Vagina (tissue), 2 donors: ENCODE results near the gene DELE1.

Experiments
- CTCF ChIP-seq, 3 experiments: fragments of 450-650 bp in 2 of 3; fragments of 200-600 bp in 1 of 3; sonication (generic) in 1 of 3; IDR thresholded peaks; one replicate each; pipeline ENCODE4 v1.5.1; 2017 to 2019; ENCODE audit warnings: antibody characterized with exemption in 3 of 3, mild to moderate bottlenecking in 2 of 3, moderate library complexity in 2 of 3
- POLR2A ChIP-seq, 2 donors: fragments of 450-650 bp; IDR thresholded peaks; one replicate each; pipeline ENCODE4 v1.6.1; 2017; ENCODE audit warnings: antibody characterized with exemption in 2 of 2, mild to moderate bottlenecking in 2 of 2, moderate library complexity in 2 of 2
- POLR2AphosphoS5 ChIP-seq, 2 donors: sonication (generic); formaldehyde crosslinking; IDR thresholded peaks; one replicate each; pipeline ENCODE4 v1.9.0; 2017; ENCODE audit warnings: antibody characterized with exemption in 2 of 2, mild to moderate bottlenecking in 2 of 2, low read depth in 1 of 2; ENCODE audit not compliant: insufficient read depth in 1 of 2

- TF ChIP-seq CTCF (IDR thresholded peaks at IDR 0.05) (no peak), POLR2AphosphoS5 (IDR thresholded peaks at IDR 0.05; ENCODE audit: insufficient read depth in 1 of 2, low read depth in 1 of 2) (no peak), POLR2A (IDR thresholded peaks at IDR 0.05) (no peak)
These were observed 42.7 kb downstream of the DELE1 start for GRCh38 chr5:141966275-141966962.
